NOMO-1 treated with DMSO at 0.1 percent for 48 hours (cell line): ENCODE results near the gene ZNF718.
"Not testable (repeated sequence)": the region's sequence is repeated elsewhere in the genome, so short reads cannot be mapped to it uniquely, and the experiment has no call there.

Experiments used
- DNase-seq: peaks from one replicate; lab custom pipeline; 2025; ENCODE audit not compliant: unreplicated experiment; lab: John Stamatoyannopoulos, UW

The ZNF718 gene

GRCh38 chr4:147233-147632 lies 22.9 kb downstream of the ZNF718 start:
- no peak for DNase-seq

- no peak for DNase-seq
Observed at GRCh38 chr4:161496-162284, 37.4 kb downstream of the ZNF718 start.

GRCh38 chr4:169640-170039 lies 45.3 kb downstream of the ZNF718 start:
- not testable (repeated sequence) for DNase-seq

DNA sequence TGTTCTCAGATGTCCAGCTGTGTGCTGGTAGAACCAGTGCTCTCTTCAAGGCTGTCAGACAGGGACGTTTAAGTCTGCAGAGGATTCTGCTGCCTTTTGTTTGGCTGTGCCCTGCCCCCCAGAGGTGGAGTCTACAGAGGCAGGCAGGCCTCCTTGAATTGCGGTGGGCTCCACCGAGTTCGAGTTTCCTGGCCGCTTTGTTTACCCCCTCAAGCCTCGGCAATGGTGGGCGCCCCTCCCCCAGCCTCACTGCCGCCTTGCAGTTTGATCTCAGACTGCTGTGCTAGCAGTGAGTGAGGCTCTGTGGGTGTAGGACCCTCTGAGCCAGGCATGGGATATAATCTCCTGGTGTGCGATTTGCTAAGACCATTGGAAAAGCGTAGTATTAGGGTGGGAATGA lies 47.0 kb downstream of the ZNF718 start:
- not testable (repeated sequence) for DNase-seq

DNA sequence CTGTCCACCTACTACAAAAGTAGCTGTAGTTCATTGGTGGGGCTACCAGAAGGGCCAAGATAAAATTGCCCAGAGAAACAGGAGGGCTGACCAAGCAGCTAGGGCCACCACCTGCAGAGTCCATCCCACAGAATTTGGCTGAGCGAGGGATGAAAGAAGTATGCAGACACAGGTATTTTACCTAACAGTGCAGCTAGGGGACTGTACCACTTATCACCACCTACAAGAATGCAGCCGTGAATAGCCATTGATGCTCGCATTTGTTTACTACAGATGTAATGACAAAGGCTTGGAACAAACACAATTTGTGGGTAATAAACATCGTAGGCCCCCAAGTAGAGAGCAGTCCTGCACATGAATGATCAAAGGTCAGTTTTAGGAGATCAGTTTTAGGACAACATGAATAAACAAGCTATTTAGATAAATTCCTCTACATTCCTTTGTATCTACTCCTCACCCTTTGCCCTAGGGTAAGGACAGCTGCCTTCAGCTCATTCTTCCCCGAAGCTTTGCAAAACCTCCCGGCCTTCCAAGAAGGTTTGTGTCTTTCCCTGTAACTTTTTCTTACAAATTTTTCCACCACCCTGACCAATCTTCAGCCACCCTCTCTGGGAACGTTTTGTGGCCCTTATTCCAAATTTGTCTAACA lies 49.5 kb downstream of the ZNF718 start:
- no peak for DNase-seq

DNA sequence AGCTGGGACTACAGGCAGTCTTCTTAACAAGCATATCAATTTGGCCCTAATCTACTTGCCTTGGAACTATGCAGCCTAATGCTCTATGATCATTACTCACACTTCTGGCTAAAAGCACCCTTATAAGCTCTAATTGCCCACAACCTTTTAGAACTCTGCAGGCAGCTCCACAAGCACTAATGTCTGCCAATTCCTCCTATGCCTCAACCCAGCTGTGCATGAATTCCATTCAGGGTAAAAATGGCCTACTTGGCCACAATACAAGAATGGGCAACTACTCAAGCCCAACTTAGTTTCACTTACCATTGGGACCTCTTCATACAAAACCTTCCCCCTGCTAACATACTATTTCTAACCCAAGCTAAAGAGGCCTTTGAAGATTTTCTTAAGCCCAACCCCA lies 51.7 kb downstream of the ZNF718 start:
- DNase-seq, result no peak

GRCh38 chr4:176995-177394 lies 52.7 kb downstream of the ZNF718 start:
- DNase-seq, result no peak

DNA sequence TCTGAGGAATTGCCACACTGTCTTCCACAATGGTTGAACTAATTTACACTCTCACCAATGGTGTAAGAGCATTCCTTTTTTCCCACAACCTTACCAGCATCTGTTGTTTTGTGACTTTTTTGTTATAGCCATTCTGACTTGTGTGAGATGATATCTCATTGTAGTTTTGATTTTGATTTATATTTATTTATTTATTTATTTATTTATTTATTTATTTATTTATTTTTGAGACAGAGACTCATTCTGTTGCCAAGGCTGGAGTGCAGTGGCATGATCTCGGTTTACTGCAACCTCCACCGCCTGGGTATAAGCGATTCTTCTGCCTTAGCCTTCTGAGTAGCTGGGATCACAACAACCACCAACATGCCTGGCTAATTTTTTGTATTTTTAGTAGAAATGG lies 57.9 kb downstream of the ZNF718 start:
- not testable (repeated sequence) for DNase-seq

- DNase-seq, result no peak
Observed at GRCh38 chr4:188091-188490, 63.8 kb downstream of the ZNF718 start.

- peak; percentile 81 for DNase-seq
Observed at GRCh38 chr4:195159-195558, 70.9 kb downstream of the ZNF718 start.

DNA sequence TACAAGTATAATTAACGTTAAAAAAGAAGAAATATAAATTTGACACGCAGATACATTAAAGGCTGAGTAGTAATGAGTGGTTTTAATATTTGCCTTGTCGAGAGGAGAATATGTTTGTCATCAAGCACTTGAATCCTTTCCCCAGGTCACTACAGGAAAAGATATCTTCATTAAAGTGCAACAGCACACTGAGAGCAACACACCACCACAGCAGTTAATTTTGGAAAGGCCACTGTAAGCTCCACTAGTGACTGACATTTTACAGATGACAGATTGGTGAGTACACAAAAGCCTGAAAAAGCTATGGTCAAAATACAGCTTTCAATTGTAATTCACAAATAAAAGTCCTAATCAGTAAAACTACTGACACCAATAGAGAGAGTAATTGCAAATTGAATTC lies 76.6 kb downstream of the ZNF718 start:
- no peak for DNase-seq

DNA sequence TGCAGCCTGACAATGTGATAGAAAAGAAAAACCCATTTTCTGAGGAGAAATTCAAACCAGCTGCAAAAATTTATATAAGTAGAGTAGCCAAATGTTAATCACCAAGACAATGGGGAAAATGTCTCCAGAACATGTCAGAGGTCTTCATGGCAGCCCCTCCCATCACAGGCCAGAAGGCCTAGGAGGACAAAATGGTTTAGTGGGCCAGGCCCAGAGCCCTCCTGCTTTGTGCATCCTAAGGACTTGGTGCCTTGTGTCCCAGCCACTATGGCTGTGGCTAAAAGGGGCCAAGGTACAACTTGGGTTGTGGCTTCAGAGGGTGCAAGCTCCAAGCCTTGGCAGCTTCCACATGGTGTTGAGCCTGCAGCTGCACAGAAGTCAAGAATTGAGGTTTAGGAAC lies 78.5 kb downstream of the ZNF718 start:
- not testable (repeated sequence) for DNase-seq

- DNase-seq, result no peak
Observed at GRCh38 chr4:205097-205756, 80.9 kb downstream of the ZNF718 start.

DNA sequence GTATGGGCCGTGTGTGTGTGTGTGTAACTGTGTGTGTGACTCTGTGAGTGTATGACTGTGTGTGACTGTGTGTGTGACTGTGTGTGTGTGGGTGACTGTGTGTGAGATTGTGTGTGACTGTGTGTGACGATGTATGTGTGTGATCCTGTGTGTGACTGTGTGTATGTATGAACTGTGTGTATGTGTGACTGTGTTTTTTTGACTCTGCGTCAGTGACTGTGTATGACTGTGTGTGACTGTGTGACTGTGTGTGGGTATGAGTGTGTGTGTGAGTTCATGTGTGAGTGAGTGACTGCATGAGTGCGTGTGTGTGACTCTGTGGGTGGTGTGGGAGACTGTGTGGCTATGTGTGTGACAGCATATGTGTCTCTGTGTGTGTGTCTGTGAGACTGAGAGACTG lies 81.8 kb downstream of the ZNF718 start:
- DNase-seq, result no peak

DNA sequence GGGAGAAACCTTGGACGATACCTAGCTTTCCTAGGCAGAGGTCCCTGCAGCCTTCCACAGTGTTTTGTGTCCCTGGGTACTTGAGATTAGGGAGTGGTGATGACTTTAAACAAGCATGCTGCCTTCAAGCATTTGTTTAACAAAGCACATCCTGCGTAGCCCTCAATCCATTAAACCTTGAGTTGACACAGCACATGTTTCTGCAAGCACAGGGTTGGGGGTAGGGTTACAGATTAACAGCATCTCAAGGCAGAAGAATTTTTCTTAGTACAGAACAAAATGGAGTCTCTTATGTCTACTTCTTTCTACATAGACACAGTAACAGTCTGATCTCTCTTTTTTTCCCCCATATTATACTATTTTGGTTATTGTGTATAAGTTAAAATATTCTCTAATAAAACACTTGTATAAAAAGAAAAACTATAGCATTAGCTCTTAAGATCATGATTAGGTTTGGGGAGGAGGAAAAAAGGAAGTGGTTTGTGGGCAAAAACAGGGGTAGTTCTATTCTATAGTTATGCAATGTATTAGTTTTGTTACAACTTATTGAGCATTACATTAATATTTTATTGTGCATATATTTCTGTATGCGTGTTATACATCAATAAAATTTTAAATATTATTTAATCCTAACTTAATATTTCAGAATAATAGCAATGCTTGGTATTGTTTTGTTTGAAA lies 84.3 kb downstream of the ZNF718 start:
- DNase-seq, result peak; percentile 49

GRCh38 chr4:211033-211511 lies 86.8 kb downstream of the ZNF718 start:
- DNase-seq, result peak; percentile 70

- DNase-seq, result no peak
Observed at GRCh38 chr4:212438-213188, 88.3 kb downstream of the ZNF718 start.

DNA sequence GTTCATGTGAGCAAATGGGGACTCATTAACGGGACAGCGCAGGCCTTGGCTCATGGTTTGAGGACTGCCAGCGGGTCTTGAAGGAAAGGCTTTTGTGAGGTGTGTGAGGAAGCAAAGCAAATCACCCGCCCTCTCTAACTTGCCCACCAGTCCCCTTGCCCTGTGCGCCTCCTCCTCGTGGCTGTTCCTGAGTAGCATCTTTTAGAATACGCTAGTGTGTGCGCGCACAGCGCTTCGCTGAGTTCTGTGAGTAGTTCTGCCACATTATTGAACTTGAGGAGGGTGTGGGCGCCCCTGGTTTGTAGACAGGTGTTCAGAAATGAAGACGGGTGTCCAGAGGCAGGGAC lies 88.9 kb downstream of the ZNF718 start:
- DNase-seq, result not testable (repeated sequence)
